GM23248 (cell line): ENCODE data around the gene HDAC4. TPM values are rescaled to one million over a fixed set of nuclear protein-coding genes. Genes with fewer than 3 reads are reported as not detected.
"Not testable (repeated sequence)": the region's sequence is repeated elsewhere in the genome, so short reads cannot be mapped to it uniquely, and the experiment has no call there.

ENCODE experiments used
- DNase-seq: peaks from one replicate; pipeline ENCODE4 v3.0.0-alpha.2; 2015
- H2AFZ ChIP-seq: fragments of 200-600 bp; sonication (generic); 2 replicates; pipeline ENCODE4 v1.6.1; 2016; ENCODE audit warnings: antibody characterized with exemption
- H3F3A ChIP-seq: fragments of 200-600 bp; sonication (generic); 2 replicates; pipeline ENCODE4 v1.6.1; 2016; ENCODE audit warnings: mild to moderate bottlenecking, antibody characterized with exemption, mixed run types; ENCODE audit not compliant: insufficient read depth
- H3K27ac ChIP-seq: fragments of 200-600 bp; sonication (generic); 2 replicates; pipeline ENCODE4 v1.5.1; 2016; ENCODE audit warnings: mild to moderate bottlenecking
- H3K27me3 ChIP-seq: fragments of 200-600 bp; sonication (generic); replicated peaks from 2 replicates; pipeline ENCODE4 v1.6.1; 2016; ENCODE audit warnings: mild to moderate bottlenecking; ENCODE audit not compliant: insufficient read depth
- H3K36me3 ChIP-seq: fragments of 200-600 bp; sonication (generic); 2 replicates; pipeline ENCODE4 v1.6.1; 2016; ENCODE audit warnings: low read depth, mild to moderate bottlenecking
- H3K4me1 ChIP-seq: fragments of 200-600 bp; sonication (generic); 2 replicates; pipeline ENCODE4 v1.6.1; 2016; ENCODE audit warnings: mild to moderate bottlenecking; ENCODE audit not compliant: insufficient read depth
- H3K4me2 ChIP-seq: fragments of 200-600 bp; sonication (generic); one replicate; pipeline ENCODE4 v1.6.1; 2016; ENCODE audit warnings: mild to moderate bottlenecking; ENCODE audit not compliant: unreplicated experiment
- H3K4me3 ChIP-seq: fragments of 200-600 bp; sonication (generic); 2 replicates; pipeline ENCODE4 v1.5.1; 2016; ENCODE audit warnings: mild to moderate bottlenecking
- H3K79me2 ChIP-seq: fragments of 200-600 bp; sonication (generic); 2 replicates; pipeline ENCODE4 v1.6.1; 2016; ENCODE audit warnings: mild to moderate bottlenecking; ENCODE audit not compliant: insufficient read depth
- H3K9ac ChIP-seq: fragments of 200-600 bp; sonication (generic); 2 replicates; pipeline ENCODE4 v1.6.1; 2016; ENCODE audit warnings: mild to moderate bottlenecking
- H3K9me2 ChIP-seq: fragments of 200-600 bp; sonication (generic); 2 replicates; pipeline ENCODE4 v1.6.1; 2016; ENCODE audit warnings: mixed run types, mild to moderate bottlenecking, moderate library complexity; ENCODE audit not compliant: insufficient read depth
- H3K9me3 ChIP-seq: fragments of 200-600 bp; sonication (generic); one replicate; pipeline ENCODE4 v1.6.1; 2017; ENCODE audit warnings: low read depth
- H4K20me1 ChIP-seq: fragments of 200-600 bp; sonication (generic); 2 replicates; pipeline ENCODE4 v1.6.0; 2016; ENCODE audit not compliant: insufficient read depth
- EZH2 ChIP-seq: fragments of 200-600 bp; sonication (generic); IDR thresholded peaks from 2 replicates; pipeline ENCODE4 v1.6.1; 2018; ENCODE audit warnings: antibody characterized with exemption, mild to moderate bottlenecking; ENCODE audit not compliant: insufficient read depth, poor library complexity, severe bottlenecking
- EZH2phosphoT487 ChIP-seq: fragments of 200-600 bp; sonication (generic); IDR thresholded peaks from 2 replicates; pipeline ENCODE4 v1.6.1; 2018; ENCODE audit warnings: antibody characterized with exemption, moderate library complexity, mild to moderate bottlenecking, low read depth; ENCODE audit not compliant: insufficient read depth
- WGBS, 2 experiments: methylation state at CpG; one replicate each; pipeline ENCODE4 v1.1.6; 2015 to 2017; ENCODE audit warnings: low lambda C conversion rate in 2 of 2, low coverage in 1 of 2; ENCODE audit errors: missing lambda C conversion rate in 2 of 2; 5-methylcytosine and 5-hydroxymethylcytosine counted together
- in situ Hi-C: fragments of 300-500 bp; cut with MboI; formaldehyde crosslinking; loops from 2 replicates; pipeline ENCODE4 v1.15.0; 2020
- polyA plus RNA-seq: library from polyadenylated mRNA; unstranded; fragments of >200 nt; fragmentation: Nextera tagmentation; extraction: Ambion mirVana; gene quantifications from 2 replicates; pipeline ENCODE4 v1.2.1, GENCODE V29; 2016
- total RNA-seq: library from RNA; depleted of rRNA; stranded (reverse); fragments of >200 nt; shearing (Covaris generic); gene quantifications from 2 replicates; pipeline ENCODE4 v1.2.3, GENCODE V29; 2014

HDAC4 gene
- total and polyA plus RNA-seq, 2 experiments from 2014 or later, result 2.1 to 6.3 TPM

GRCh38 chr2:239073745-239074530 lies 326.9 kb downstream of the HDAC4 start:
- no peaks in the 10 kb centered on the region for H3K4me1 ChIP-seq
- H3K9me2 ChIP-seq, result no peaks in the 10 kb centered on the region
- H3K36me3 ChIP-seq, result no peaks in the 10 kb centered on the region
- DNase-seq, result no peak
- H4K20me1 ChIP-seq, result no peaks in the 10 kb centered on the region
- H2AFZ ChIP-seq, result no peak overlapping the region
- no peak for TF ChIP-seq EZH2
- TF ChIP-seq EZH2phosphoT487, result no peak
- no peaks in the 10 kb centered on the region for H3K9me3 ChIP-seq
- no peak overlapping the region for H3K27ac ChIP-seq
- WGBS, 2 experiments, result 91 to 92% methylated on average over 15 to 18 of the region's 18 CpGs
- H3K4me2 ChIP-seq, result no peak overlapping the region
- H3K4me3 ChIP-seq, result no peak overlapping the region
- no peaks in the 10 kb centered on the region for H3K79me2 ChIP-seq
- H3F3A ChIP-seq, result peaks cover 11% of the 10 kb centered on the region
- in situ Hi-C loops, result no loop called here
- H3K27me3 ChIP-seq, result no peaks in the 10 kb centered on the region
- H3K9ac ChIP-seq, result no peak overlapping the region

- DNase-seq, result no peak
- Histone ChIP-seq H3K9me2 (no peaks in the 10 kb centered on the region), H3K79me2 (no peaks in the 10 kb centered on the region), H3K36me3 (no peaks in the 10 kb centered on the region), H3K4me1 (no peaks in the 10 kb centered on the region), H3K27ac (no peak overlapping the region), H2AFZ (no peak overlapping the region), H3K9ac (no peak overlapping the region), H4K20me1 (no peaks in the 10 kb centered on the region), H3K4me2 (no peak overlapping the region), H3K9me3 (no peaks in the 10 kb centered on the region), H3F3A (peaks cover 16% of the 10 kb centered on the region), H3K27me3 (no peaks in the 10 kb centered on the region), H3K4me3 (no peak overlapping the region)
- in situ Hi-C loops, result no loop called here
- TF ChIP-seq EZH2 (no peak), EZH2phosphoT487 (no peak)
- 93 to 95% methylated on average over 12 of the region's 12 CpGs for WGBS, 2 experiments
Measured at GRCh38 chr2:239073270-239073669, 327.6 kb downstream of the HDAC4 start.

DNA sequence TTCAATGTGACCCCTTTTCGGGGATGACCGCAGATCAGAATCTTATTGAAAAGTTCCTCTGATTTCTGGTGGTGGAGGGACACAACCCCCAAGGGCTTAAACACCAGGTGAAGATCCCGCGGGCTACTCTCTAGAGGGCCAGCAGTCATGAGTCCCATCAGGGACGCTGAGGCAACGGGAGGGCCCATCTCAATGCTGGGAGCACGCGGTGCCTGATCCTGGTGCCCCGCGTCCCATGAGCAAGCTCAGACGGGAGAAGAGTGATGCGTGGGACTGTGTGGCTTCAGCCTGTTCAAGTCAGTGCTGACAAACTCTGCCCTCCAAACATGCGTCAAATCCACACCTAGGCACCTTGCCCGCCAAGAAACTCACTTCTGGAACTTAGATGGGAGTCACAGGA lies 328.0 kb downstream of the HDAC4 start:
- H4K20me1 ChIP-seq, result no peaks in the 10 kb centered on the region
- no peak overlapping the region for H2AFZ ChIP-seq
- WGBS, 2 experiments, result 97 to 98% methylated on average over 14 of the region's 14 CpGs
- H3K9ac ChIP-seq, result no peak overlapping the region
- no peaks in the 10 kb centered on the region for H3K9me3 ChIP-seq
- H3K79me2 ChIP-seq, result no peaks in the 10 kb centered on the region
- in situ Hi-C loops, result no loop called here
- no peaks in the 10 kb centered on the region for H3K36me3 ChIP-seq
- peaks cover 21% of the 10 kb centered on the region for H3F3A ChIP-seq
- H3K9me2 ChIP-seq, result no peaks in the 10 kb centered on the region
- TF ChIP-seq EZH2phosphoT487 (no peak), EZH2 (no peak)
- H3K4me3 ChIP-seq, result no peak overlapping the region
- no peak overlapping the region for H3K27ac ChIP-seq
- H3K4me1 ChIP-seq, result no peaks in the 10 kb centered on the region
- no peak overlapping the region for H3K4me2 ChIP-seq
- no peak for DNase-seq
- no peaks in the 10 kb centered on the region for H3K27me3 ChIP-seq

- no peak overlapping the region for H3K4me3 ChIP-seq
- no peaks in the 10 kb centered on the region for H3K79me2 ChIP-seq
- H3K9me3 ChIP-seq, result no peaks in the 10 kb centered on the region
- no peaks in the 10 kb centered on the region for H4K20me1 ChIP-seq
- TF ChIP-seq EZH2phosphoT487, result no peak
- TF ChIP-seq EZH2, result no peak
- 89 to 94% methylated on average over 9 of the region's 9 CpGs for WGBS, 2 experiments
- no peak overlapping the region for H2AFZ ChIP-seq
- no peak overlapping the region for H3K4me2 ChIP-seq
- H3K36me3 ChIP-seq, result no peaks in the 10 kb centered on the region
- H3K4me1 ChIP-seq, result no peaks in the 10 kb centered on the region
- in situ Hi-C loops, result no loop called here
- H3K9ac ChIP-seq, result no peak overlapping the region
- peaks cover 22% of the 10 kb centered on the region for H3F3A ChIP-seq
- no peaks in the 10 kb centered on the region for H3K9me2 ChIP-seq
- H3K27me3 ChIP-seq, result no peaks in the 10 kb centered on the region
- H3K27ac ChIP-seq, result no peak overlapping the region
- no peak for DNase-seq
Measured at GRCh38 chr2:239070466-239070865, 330.4 kb downstream of the HDAC4 start.

GRCh38 chr2:239069362-239070333 lies 331.2 kb downstream of the HDAC4 start:
- H4K20me1 ChIP-seq, H3K4me2 ChIP-seq, H3K79me2 ChIP-seq, H3K27me3 ChIP-seq, in situ Hi-C loops, H3K27ac ChIP-seq, H3K9me2 ChIP-seq, H3K4me1 ChIP-seq, H3K9ac ChIP-seq, H3K9me3 ChIP-seq, H3K4me3 ChIP-seq, H2AFZ ChIP-seq, DNase-seq, H3K36me3 ChIP-seq: not testable (repeated sequence)
- H3F3A ChIP-seq, result peaks cover 22% of the 10 kb centered on the region
- WGBS, 2 experiments, result 36 to 55% methylated on average over 8 to 18 of the region's 18 CpGs
